ENCODE data around the gene CHPF2.

CHPF2 gene

GRCh38 chr7:151246102-151246850 lies 14.0 kb downstream of the CHPF2 start:
- no peak for DNase-seq (ENCODE audit: low spot score)

GRCh38 chr7:151246851-151247580 lies 14.7 kb downstream of the CHPF2 start:
- no peak for DNase-seq (ENCODE audit: low spot score)

GRCh38 chr7:151247611-151248345 lies 15.5 kb downstream of the CHPF2 start:
- DNase-seq (ENCODE audit: low spot score), result no peak

GRCh38 chr7:151248346-151249033 lies 16.2 kb downstream of the CHPF2 start, which contains the start of gene SMARCD3:
Gene SMARCD3, minus strand, starts transcription at chr7:151248694. Its CDS starts 132 bp downstream, at chr7:151248562.
- DNase-seq (ENCODE audit: low spot score), result peak; percentile 77

DNA sequence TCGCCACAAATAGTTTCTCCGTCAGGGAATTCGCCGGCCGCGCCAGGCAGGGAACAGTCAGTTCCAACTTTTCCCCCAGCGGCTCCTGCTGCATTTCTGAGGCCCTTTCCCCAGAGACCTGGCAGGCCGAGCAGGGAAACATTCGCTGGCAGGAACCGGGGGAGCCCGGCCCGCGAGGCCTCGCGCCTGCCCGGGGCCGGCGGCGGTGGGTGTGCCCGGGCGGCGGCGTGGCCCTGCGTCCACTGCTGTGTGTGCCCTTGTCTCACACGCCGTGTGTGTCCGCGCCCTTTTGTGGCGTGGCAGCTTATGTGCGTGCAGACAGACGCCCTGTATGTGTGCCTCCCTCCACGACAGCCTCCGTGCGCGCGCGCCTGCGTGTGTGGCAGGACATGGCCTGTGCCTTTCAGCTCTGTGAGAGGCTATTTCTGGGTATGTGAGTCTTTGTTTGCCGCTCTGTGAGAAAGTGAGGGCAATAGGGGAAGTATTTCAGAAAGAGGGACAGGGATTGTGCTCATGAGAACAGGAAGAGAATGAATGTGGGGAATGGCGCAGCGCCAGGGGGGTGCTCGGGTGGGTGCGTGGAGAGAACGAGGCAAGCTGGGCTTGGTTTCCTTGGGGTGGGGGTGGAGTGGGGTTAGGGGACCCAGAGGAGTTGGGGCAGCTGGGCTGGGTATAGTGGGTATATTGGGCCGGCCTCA lies 16.9 kb downstream of the CHPF2 start:
- DNase-seq (ENCODE audit: low spot score), result peak; percentile 76

- peak; percentile 83 for DNase-seq (ENCODE audit: low spot score)
These were observed 17.4 kb downstream of the CHPF2 start for GRCh38 chr7:151249732-151250072.

DNA sequence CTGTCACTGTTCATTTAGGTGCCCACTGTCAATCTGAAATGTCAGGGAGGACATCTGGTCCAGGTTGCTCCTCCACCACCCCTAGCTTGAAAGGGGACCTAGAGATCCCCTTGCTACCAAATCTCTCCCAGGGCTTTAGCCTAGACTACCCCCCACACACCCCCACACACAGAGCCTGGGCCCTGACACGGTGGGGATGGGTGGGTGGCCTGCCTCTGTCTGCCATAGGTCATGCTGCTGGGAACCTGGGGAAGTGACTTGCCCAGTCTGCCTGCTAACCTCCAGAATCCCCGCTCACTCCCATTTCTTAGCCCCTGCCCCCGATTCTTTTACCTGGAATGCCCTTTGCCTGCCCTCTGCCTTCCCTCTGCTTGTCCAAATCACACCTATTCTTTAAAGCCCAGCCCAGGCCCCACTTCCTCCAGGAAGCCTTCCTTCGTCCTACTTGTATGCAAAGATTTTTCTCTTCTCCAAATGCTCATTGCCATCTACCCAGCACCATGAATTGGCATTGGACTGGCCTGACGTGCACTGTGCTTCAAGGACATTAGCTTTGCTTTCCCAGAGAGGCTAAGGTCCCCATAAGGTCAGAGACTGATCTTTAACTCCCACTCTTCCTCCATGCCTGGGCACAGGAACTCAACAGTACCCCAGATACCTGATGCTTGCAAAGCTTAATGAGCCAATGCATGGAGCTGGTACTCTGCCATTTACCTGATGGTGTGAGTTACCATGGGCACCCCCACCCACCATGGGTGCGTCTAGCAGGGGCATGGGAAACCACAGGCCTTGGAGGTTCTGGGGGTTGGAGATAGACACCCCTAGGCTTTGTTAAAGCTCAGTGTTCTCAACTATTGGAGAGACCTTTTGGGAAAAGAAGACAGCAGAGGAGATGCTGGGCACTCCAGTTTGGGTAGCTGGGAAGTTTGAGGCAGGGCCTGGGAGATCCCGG lies 18.2 kb downstream of the CHPF2 start:
- DNase-seq (ENCODE audit: low spot score), result no peak

DNA sequence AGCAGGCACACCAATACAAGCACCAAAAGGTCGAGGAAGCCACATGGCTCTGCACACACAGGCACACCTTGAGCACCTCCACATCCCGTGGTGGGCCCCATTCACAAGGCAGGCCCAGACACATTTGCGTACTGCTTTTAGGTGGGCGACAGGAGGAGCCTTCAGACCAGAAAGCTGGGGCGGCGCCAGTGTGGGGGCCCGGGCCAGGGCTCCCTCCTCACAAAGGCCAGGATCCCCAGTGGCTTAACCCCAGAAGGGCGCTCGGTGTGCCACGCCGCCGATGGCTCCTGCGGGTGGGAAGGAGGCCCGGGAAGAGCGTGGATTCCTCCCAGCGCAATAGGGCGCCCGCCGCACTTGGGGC lies 19.0 kb downstream of the CHPF2 start:
- DNase-seq (ENCODE audit: low spot score), result no peak

GRCh38 chr7:151251689-151252560 lies 19.6 kb downstream of the CHPF2 start:
- DNase-seq (ENCODE audit: low spot score), result peak; percentile 93

GRCh38 chr7:151252561-151252835 lies 20.2 kb downstream of the CHPF2 start:
- DNase-seq (ENCODE audit: low spot score), result no peak

- DNase-seq (ENCODE audit: low spot score), result no peak
These were observed 20.9 kb downstream of the CHPF2 start for GRCh38 chr7:151252961-151253711.

GRCh38 chr7:151254316-151254715 lies 22.0 kb downstream of the CHPF2 start:
- DNase-seq (ENCODE audit: low spot score), result no peak

DNA sequence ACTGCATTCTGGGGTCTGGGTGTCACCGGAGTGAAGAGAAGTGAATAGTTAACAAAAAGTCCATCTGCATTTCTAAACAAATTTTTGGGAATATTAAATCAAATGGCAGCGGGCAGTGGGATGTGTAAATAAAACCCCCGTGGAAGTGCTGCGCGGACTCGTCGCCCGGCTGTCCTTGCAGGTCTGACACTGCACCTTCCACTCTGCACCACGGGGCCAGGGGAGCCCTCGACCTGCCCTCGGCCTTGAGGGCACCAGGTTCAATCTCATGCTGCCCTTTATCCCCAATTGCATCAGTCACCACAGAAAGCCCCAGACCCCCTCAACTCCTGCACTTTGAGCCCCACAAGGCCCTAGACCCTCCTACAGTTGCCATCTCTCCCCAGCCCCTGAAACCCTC lies 22.6 kb downstream of the CHPF2 start:
- no peak for DNase-seq (ENCODE audit: low spot score)

- no peak for DNase-seq (ENCODE audit: low spot score)
These were observed 23.1 kb downstream of the CHPF2 start for GRCh38 chr7:151255390-151255789.

- no peak for DNase-seq (ENCODE audit: low spot score)
These were observed 24.2 kb downstream of the CHPF2 start for GRCh38 chr7:151256410-151257045.

GRCh38 chr7:151257990-151258389 lies 25.7 kb downstream of the CHPF2 start:
- DNase-seq (ENCODE audit: low spot score), result no peak

DNA sequence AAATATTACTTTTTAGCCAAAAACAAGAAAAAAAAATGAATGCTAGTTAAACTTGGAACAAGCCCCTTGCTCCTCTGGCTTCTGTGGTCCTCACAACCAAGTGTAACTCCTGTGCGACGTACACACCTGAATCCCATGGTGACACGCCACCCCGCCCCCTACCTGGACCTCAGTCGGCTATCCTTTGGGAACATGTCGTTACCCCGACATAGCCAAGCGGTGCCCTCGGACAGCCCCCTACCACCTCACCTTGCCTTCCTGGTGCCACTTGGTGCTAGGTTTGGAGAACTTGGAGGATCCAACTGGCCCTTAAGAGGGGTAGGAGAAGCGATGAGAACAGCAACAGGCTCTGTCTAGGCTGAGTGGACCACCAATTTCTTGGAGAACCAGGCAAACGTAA lies 28.2 kb downstream of the CHPF2 start:
- no peak for DNase-seq (ENCODE audit: low spot score)

DNA sequence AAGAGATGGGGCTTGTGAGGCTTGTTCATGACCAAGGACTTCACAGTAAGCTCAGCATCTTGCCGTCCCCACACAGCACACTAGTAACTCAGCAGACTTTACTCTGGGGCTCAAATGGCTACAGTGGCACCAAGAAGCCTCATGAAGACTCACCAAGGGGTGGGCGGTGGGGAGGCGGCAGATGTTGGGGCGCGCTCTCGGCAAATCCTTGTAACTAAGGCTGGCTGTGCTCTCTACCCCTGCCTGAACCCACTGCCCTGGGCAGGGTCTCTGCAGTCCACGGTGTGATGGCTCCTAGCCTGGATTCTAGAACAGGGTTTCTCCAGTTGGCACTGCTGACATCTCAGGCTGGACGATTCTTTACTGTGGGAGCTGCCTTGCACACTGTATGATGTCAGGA lies 28.6 kb downstream of the CHPF2 start:
- no peak for DNase-seq (ENCODE audit: low spot score)

DNA sequence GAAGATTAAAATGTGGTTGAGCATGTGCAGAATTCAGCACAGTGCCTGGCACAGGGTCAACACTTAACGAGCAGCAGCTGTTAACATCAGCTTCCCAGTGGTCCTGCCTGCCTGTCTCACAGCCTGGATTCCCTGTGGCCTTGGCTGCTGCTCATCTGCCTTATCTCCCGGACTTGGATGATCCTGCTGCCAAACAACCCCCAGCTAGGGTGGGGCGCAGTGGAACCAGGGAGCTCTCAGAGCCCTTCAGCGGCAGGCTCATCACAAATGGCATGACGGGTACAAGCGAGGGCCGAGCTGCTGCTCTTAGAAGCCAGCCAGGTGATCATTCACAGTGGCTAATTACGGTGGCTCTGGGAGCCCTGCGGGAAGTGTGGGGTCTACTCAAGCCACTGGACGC lies 29.2 kb downstream of the CHPF2 start:
- no peak for DNase-seq (ENCODE audit: low spot score)

Data from AG08396 (cell line).